OCI-LY3 (cell line): ENCODE results near the gene CTNNA3.

Experiments used
- EZH2phosphoT487 ChIP-seq: fragments of 200-600 bp; shearing (Covaris generic); IDR thresholded peaks from 2 replicates; pipeline ENCODE4 v1.6.1; 2018; ENCODE audit warnings: antibody characterized with exemption, mixed run types, low read depth
- TF ChIP-seq, protein P1 (sequence below): fragments of 200-600, 300-600 bp; sonication (generic); IDR thresholded peaks from 2 replicates; pipeline ENCODE4 v1.5.1; 2014; ENCODE audit warnings: antibody characterized with exemption, low read length, low read depth

DNA sequence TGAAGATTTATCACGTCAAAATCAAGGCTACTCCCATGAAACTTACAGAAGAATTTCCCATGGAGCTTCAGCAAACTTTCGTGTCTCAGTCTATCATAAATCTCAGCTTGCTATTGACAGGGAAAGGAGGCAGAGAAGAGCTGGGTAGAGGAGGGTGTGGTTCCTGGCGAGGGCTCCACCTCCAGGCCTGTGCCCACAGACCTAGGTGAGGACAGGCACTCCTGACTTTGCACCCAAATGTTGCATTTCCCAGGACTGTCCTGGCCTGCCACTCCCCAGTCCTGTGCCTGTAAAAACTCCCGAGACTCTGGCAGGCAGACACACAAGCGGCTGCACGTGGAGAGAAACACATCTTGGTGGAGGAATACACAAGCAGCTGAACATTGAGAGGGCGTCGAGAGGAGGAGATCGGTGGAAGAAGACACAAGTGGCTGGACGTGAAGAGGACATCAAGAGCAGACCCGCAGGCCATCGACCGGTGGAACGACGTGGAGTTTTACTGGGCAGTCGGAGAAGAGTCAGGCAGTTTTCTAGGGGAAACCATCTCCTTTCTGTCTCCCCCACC is 145.1 kb downstream of the CTNNA3 start:
- TF ChIP-seq, protein P1, sequence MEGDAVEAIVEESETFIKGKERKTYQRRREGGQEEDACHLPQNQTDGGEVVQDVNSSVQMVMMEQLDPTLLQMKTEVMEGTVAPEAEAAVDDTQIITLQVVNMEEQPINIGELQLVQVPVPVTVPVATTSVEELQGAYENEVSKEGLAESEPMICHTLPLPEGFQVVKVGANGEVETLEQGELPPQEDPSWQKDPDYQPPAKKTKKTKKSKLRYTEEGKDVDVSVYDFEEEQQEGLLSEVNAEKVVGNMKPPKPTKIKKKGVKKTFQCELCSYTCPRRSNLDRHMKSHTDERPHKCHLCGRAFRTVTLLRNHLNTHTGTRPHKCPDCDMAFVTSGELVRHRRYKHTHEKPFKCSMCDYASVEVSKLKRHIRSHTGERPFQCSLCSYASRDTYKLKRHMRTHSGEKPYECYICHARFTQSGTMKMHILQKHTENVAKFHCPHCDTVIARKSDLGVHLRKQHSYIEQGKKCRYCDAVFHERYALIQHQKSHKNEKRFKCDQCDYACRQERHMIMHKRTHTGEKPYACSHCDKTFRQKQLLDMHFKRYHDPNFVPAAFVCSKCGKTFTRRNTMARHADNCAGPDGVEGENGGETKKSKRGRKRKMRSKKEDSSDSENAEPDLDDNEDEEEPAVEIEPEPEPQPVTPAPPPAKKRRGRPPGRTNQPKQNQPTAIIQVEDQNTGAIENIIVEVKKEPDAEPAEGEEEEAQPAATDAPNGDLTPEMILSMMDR: no peak
- no peak for TF ChIP-seq EZH2phosphoT487
